Right lobe of liver (tissue), 4 donors: Measurements from ENCODE around the gene UBL7.

Source experiments
- CTCF ChIP-seq, 4 donors: fragments of 200-600 bp in 3 of 4; fragments of 450-650 bp in 1 of 4; IDR thresholded peaks; one replicate each; pipeline versions ENCODE4 v1.5.1 to v1.8.0; 2016 to 2022; ENCODE audit warnings: antibody characterized with exemption in 4 of 4, mild to moderate bottlenecking in 2 of 4
- POLR2A ChIP-seq: fragments of 450-650 bp; IDR thresholded peaks from one replicate; pipeline ENCODE4 v1.6.1; 2017; ENCODE audit warnings: antibody characterized with exemption, mild to moderate bottlenecking
- donor health status: DM: no; HTN: no; CAD: no.
- donor health status: DM: no; HTN: no; CAD: no.
- donor health status: DM: no; HTN: yes; CAD: no.

- TF ChIP-seq POLR2A (no peak), CTCF (IDR thresholded peaks at IDR 0.05) (no peak)
Measured at GRCh38 chr15:74444106-74445062, 16.6 kb downstream of the UBL7 start.
